A673 (cell line): ENCODE data around the gene TGFB1I1. TPM values are rescaled to one million over a fixed set of nuclear protein-coding genes. Genes with fewer than 3 reads are reported as not detected.

Source experiments
- BruUV-seq: library from RNA; stranded (reverse); fragments of 400-500 nt; replicated peaks from 2 replicates; lab custom pipeline; 2021; lab: Mats Ljungman, UMichigan
- CTCF ChIA-PET: fragments of 300-600 bp; sonication (Branson Sonifier 250); formaldehyde crosslinking; loops from one replicate; lab custom pipeline; 2022; ENCODE audit warnings: antibody characterized with exemption; lab: Charles Lee
- POLR2A ChIA-PET: fragments of 300-600 bp; sonication (Branson Sonifier 250); formaldehyde crosslinking; loops from one replicate; lab custom pipeline; 2022; ENCODE audit warnings: antibody characterized with exemption; ENCODE audit not compliant: low non-redundant PET; lab: Charles Lee
- DNase-seq: peaks from one replicate; pipeline ENCODE4 v3.0.0-alpha.2; 2015; ENCODE audit warnings: low spot score
- H3K27ac ChIP-seq: fragments of 200-600 bp; sonication (generic); 2 replicates; pipeline ENCODE4 v1.5.1; 2016; ENCODE audit warnings: mixed run types, low read depth, mild to moderate bottlenecking, mixed read lengths, antibody characterized with exemption, low read length; ENCODE audit not compliant: poor library complexity, severe bottlenecking
- H3K27me3 ChIP-seq: fragments of 200-600 bp; sonication (generic); replicated peaks from 2 replicates; pipeline ENCODE4 v1.6.1; 2017; ENCODE audit warnings: mixed run types, low read depth, mild to moderate bottlenecking, mixed read lengths, antibody characterized with exemption, low read length; ENCODE audit not compliant: insufficient read depth, poor library complexity
- H3K36me3 ChIP-seq: fragments of 200-600 bp; sonication (generic); 2 replicates; pipeline ENCODE4 v1.6.1; 2016; ENCODE audit warnings: mixed run types, mild to moderate bottlenecking, mixed read lengths, antibody characterized with exemption, low read length; ENCODE audit not compliant: insufficient read depth, poor library complexity, severe bottlenecking
- H3K4me1 ChIP-seq: fragments of 200-600 bp; sonication (generic); 2 replicates; pipeline ENCODE4 v1.6.1; 2017; ENCODE audit warnings: mixed run types, mild to moderate bottlenecking, mixed read lengths, antibody characterized with exemption, low read length; ENCODE audit not compliant: insufficient read depth, poor library complexity, severe bottlenecking
- H3K4me3 ChIP-seq: fragments of 200-600 bp; sonication (generic); 2 replicates; pipeline ENCODE4 v1.5.1; 2016; ENCODE audit warnings: low read depth, mixed run types, mild to moderate bottlenecking, mixed read lengths, low read length; ENCODE audit not compliant: poor library complexity, severe bottlenecking
- H3K9me3 ChIP-seq: fragments of 200-600 bp; sonication (generic); 2 replicates; pipeline ENCODE4 v1.6.1; 2016; ENCODE audit warnings: mixed run types, low read depth, mild to moderate bottlenecking, mixed read lengths, antibody characterized with exemption, low read length; ENCODE audit not compliant: poor library complexity, severe bottlenecking
- CTCF ChIP-seq: fragments of 300-800, 200-600 bp; sonication (generic); conservative IDR thresholded peaks from 2 replicates; pipeline ENCODE4 v1.5.1; 2017; ENCODE audit warnings: low read depth, mild to moderate bottlenecking, antibody characterized with exemption, low read length, moderate library complexity, mixed read lengths
- EZH2 ChIP-seq: fragments of 200-600 bp; sonication (generic); IDR thresholded peaks from 2 replicates; pipeline ENCODE4 v1.6.1; 2017; ENCODE audit warnings: borderline replicate concordance, low read depth, mild to moderate bottlenecking, mixed read lengths, antibody characterized with exemption, low read length; ENCODE audit not compliant: poor library complexity, severe bottlenecking
- intact Hi-C: fragments of 100-400 bp; cut with micrococcal nuclease; formaldehyde crosslinking; loops from one replicate; pipeline ENCODE4 v1.10.0; 2022; ENCODE audit not compliant: unreplicated experiment
- total RNA-seq: library from RNA; stranded (reverse); gene quantifications from 2 replicates; pipeline ENCODE4 v1.2.3, GENCODE V29; 2021

The TGFB1I1 gene
- total RNA-seq, 1 experiment from 2014 or later: 3.3 TPM

- TF ChIP-seq EZH2: no peak
- TF ChIP-seq CTCF: no peak
- no peak overlapping the region for H3K4me3 ChIP-seq
- BruUV-seq: no TSS peak
- H3K4me1 ChIP-seq: no peaks in the 10 kb centered on the region
- intact Hi-C loops: no loop called here
- POLR2A ChIA-PET: no interaction called here
- peaks cover 13% of the 10 kb centered on the region for H3K27me3 ChIP-seq
- H3K27ac ChIP-seq: no peak overlapping the region
- peak; percentile 26 for DNase-seq
- H3K9me3 ChIP-seq: no peaks in the 10 kb centered on the region
- CTCF ChIA-PET: no interaction called here
- no peaks in the 10 kb centered on the region for H3K36me3 ChIP-seq
These were observed 44.3 kb upstream of the TGFB1I1 start for GRCh38 chr16:31427441-31428278.

GRCh38 chr16:31428279-31428597 is 43.7 kb upstream of the TGFB1I1 start, which contains the start of gene COX6A2:
COX6A2 (minus strand) TSS chr16:31428360; CDS start chr16:31428325, 35 bp downstream.
- H3K36me3 ChIP-seq: no peaks in the 10 kb centered on the region
- H3K4me1 ChIP-seq: no peaks in the 10 kb centered on the region
- H3K27ac ChIP-seq: no peak within 1 kb of the TSS
- H3K9me3 ChIP-seq: no peaks in the 10 kb centered on the region
- BruUV-seq: no TSS peak
- H3K27me3 ChIP-seq: peaks cover 13% of the 10 kb centered on the region
- CTCF ChIA-PET: no interaction called here
- intact Hi-C loops: no loop called here
- H3K4me3 ChIP-seq: no peak within 1 kb of the TSS
- DNase-seq: no peak
- TF ChIP-seq EZH2 (no peak), CTCF (no peak)
- POLR2A ChIA-PET: no interaction called here

GRCh38 chr16:31428638-31429247 is 43.2 kb upstream of the TGFB1I1 start:
- H3K27me3 ChIP-seq: peaks cover 13% of the 10 kb centered on the region
- H3K4me3 ChIP-seq: no peak overlapping the region
- H3K36me3 ChIP-seq: no peaks in the 10 kb centered on the region
- DNase-seq: no peak
- H3K4me1 ChIP-seq: no peaks in the 10 kb centered on the region
- no TSS peak for BruUV-seq
- intact Hi-C loops: no loop called here
- no peaks in the 10 kb centered on the region for H3K9me3 ChIP-seq
- no peak for TF ChIP-seq CTCF
- no peak for TF ChIP-seq EZH2
- CTCF ChIA-PET: no interaction called here
- POLR2A ChIA-PET: no interaction called here
- H3K27ac ChIP-seq: no peak overlapping the region
